Stimulated activated CD8-positive, alpha-beta memory T cell treated with anti-CD3 and anti-CD28 coated beads, Interleukin-12 subunit alpha, Interleukin-12 subunit beta, amount 100 ng/mL, for 4 hours (primary cell): ENCODE results near the gene TRIL.

ENCODE experiments used
- DNase-seq: peaks from one replicate; pipeline ENCODE4 v3.0.0-alpha.2; 2020; ENCODE audit warnings: low read depth

TRIL gene

DNA sequence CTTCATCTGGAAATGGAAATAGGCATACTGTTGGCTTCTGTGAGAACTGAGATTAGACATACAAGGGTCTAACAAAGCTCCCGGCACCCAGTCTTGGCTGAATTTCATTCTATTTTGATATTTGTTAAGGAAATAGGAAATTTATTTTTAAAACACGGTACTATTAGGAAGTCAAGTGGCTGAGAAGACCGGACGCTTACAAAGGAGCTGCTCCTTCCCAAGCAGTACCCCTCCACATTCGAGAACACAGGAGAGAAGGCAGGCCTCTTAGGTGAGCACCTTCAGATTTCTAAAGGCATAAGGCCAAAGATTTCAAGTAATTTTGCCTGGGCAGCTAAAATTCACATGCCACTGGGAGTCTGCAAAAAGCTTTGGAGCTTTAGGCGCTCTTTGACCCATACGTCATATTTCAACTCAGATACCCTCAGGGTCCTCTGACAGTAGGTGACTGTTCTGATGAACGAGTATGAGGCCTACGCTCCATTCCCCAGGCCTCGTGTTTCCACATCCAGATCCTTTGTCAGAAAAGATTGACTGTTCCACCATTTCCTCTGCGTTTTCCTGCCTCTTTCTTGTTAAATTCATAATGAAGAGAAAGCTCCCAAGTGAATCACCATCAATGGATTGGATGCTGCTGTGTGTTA is 17.3 kb downstream of the TRIL start:
- DNase-seq: no peak

- DNase-seq: no peak
Observed at GRCh38 chr7:28939844-28940544, 18.1 kb downstream of the TRIL start.

- no peak for DNase-seq
Observed at GRCh38 chr7:28939367-28939766, 18.8 kb downstream of the TRIL start.

- DNase-seq: no peak
Observed at GRCh38 chr7:28937619-28938018, 20.5 kb downstream of the TRIL start.

DNA sequence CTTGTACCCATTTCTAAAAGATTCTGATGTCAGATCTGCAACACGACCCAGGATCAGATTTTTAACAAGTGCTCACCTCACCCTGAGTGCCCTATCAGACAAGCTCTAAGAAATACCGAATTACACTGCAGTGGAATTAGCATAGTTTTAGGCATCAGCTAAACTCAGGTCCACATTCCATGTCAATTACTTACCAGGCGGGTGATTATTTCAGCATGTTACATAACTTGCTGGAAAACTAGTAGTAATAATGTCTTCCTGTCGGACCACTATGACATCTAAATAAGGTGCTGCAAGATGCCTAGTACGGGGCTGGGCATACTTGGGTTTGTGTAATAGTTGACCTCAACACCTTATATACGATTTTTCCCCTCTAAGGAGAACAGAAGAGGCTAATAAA is 21.0 kb downstream of the TRIL start:
- no peak for DNase-seq

- DNase-seq: no peak
Observed at GRCh38 chr7:28933846-28934320, 24.2 kb downstream of the TRIL start.

- no peak for DNase-seq
Observed at GRCh38 chr7:28931565-28931964, 26.6 kb downstream of the TRIL start.

DNA sequence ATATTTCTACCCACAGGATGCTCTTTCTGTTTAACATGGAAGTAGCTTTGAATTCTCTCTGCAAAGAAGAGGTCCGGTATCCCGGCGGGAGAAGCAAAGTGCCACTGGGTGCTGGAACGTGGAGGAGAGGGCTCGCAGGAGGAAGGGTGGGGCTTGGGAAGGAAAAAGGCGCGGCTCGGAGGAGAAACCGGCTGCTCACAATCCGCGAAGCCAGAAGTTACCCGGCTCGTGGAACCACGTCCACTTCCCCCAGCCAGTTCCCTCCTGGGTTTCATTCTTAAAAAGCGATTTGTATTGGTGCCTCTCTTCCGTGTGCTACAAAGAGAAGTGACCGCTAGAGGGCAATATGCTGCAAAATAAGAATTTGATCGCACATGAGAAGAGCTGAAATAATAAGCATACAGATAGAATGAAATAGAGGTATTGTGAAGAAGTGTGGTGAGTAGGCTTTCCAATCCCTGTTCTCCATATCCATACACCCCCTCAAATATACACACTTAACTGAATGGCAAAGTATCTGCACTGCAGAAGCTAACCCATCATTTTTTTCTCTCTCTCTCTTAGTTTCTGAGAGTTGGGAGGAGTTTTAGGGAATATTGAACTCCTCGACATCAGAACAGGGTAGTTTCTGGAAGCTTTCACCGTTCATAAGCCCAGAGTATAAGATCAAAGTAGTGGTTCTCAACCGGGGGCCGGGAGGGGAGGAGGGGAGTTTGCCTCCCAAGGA is 31.1 kb downstream of the TRIL start:
- DNase-seq: peak; percentile 5

GRCh38 chr7:28922624-28923331 is 35.4 kb downstream of the TRIL start:
- peak; percentile 22 for DNase-seq

GRCh38 chr7:28921822-28922221 is 36.3 kb downstream of the TRIL start:
- no peak for DNase-seq

- DNase-seq: no peak
Observed at GRCh38 chr7:28920424-28920823, 37.7 kb downstream of the TRIL start.

DNA sequence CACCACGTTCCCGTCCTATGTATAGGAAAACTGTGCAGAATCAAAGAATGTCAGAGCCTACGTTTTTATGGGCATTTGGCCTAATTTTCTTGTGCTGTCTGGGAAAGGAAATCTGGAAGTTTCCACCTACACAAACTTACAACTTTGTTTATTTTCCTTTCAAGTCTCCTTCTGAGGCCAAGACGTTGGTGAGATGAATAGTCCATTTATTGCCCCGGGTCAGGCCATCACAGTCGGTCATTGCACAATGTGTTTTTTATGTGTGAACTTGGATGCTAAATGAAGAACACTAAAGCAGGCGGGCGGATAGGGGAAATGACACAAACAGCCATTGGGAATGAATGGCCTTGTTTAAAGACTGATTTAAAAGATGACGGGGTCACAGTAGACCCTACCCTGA is 38.6 kb downstream of the TRIL start:
- DNase-seq: no peak

DNA sequence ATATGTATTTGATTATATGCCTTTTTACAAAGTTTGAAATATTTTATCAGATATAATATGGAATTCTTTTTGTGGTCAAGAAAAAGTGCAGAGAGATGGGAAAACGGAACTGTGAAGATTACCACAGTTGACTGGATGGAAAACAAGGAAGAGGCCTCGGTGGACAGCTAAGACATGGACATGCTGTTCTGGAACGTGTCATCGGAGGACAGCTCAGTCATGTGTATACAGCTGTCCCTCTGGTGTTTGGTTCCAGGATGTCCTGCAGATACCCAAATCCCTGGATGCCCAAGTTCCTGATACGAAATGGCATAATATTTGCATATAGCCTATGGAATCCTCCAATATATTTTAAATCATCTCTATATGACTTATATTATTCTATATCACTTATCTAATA is 49.4 kb downstream of the TRIL start:
- DNase-seq: no peak

- no peak for DNase-seq
Observed at GRCh38 chr7:28905464-28905863, 52.7 kb downstream of the TRIL start.

DNA sequence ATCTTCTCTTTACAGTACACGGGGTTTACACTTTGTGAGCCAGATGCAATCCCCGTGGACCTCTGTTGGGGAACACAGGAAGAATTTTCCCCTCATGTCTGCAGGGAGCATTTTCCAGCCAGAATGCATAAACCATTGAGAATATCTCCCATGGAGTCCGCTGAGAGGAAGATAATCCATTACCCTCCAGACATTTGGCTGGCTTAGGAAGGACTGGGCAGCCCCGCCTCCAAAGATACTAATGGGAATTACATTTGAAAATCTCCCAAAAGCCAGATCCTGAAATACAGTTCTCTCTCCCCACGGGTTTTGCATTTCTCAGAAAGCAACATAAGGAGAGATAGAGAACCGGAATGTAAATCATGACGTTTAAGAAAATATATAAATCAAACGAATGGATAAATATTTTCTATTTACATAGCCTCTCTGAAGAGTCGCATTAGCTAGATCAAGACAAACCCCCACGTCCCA is 53.5 kb downstream of the TRIL start:
- no peak for DNase-seq

- no peak for DNase-seq
Observed at GRCh38 chr7:28903730-28904577, 54.2 kb downstream of the TRIL start.
